Activated T-cell treated with anti-CD3 and anti-CD28 coated beads, Interleukin-2, amount 50 U/mL, for 48 hours (primary cell): ENCODE results near the gene CREB3L2.

Source experiments
- DNase-seq, 2 experiments: peaks; one replicate each; pipeline ENCODE4 v3.0.0-alpha.2; 2020

The CREB3L2 gene

DNA sequence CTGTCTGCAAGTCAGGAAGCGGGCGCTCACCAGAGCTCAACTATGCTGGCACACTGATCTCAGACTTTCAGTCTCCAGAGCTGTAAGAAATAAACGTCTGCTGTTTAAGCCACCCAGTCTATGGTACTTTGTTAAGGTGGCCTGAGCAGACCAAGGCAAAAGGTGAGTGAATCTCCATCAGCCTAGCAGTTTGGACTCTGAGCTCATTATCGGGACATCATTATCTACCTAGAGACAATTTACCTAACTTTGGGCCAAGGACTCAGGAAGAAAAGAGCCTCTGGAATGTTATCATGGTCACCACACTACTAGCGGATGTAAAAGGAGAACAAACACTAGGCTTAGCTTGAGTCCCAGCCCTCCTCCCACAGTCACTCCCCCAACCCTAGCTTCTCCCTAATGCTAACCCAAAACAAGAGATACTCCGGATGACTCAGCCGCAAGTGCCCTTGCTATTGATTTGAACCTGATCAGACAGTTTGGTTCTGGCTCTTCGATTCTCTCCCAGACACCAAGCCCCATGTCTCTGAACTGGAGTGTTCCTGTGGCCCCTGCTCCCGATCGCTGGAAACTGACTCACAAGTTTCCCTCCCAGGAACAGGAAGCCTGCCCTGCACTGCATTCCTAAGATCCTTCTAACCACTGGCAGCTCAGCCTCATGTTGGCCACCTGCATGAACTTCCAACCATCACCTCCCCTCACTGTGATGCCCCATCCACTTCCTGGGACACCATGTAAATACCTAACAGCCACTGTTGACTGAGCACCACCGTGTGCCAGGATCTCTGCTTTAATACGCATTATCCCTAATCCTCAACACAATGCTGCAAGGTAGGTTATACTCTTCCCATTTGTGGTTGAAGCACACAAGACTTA, 34.5 kb downstream of the CREB3L2 start:
- no peak for DNase-seq

- DNase-seq: no peak
Observed at GRCh38 chr7:137966641-137967142, 35.2 kb downstream of the CREB3L2 start.

GRCh38 chr7:137965942-137966640, 35.8 kb downstream of the CREB3L2 start:
- DNase-seq: no peak

DNA sequence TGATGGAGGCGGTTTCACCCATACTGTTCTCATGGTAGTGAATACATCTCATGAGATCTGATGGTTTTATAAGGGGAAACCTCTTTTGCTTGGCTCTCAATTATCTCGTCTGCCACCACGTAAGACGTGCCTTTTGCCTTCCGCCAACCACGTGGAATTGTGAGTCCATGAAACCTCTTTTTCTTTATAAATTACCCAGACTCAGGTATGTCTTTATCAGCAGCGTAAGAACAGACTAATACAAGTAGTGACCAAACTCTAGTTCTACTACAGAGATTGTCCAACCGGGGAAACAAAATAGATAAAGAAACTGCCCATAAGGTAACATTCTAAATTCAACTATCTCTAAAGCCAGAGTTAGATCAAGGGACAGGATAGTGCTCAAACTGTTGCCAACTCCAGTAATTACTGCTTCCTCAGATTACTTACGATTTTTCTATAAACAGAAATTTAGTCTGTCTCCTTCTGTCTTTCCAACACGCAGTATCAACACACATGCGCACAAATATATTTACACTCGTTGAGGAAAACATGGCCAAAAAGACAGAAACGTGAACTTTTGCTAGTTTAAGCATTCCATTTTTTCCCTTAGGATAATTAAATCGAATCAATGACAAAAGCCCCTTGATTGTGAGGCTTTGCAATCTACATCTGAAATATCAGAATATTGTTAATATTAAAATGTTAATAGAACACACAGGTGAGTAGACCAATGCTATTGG, 36.9 kb downstream of the CREB3L2 start:
- DNase-seq: no peak

GRCh38 chr7:137962875-137963507, 38.9 kb downstream of the CREB3L2 start:
- DNase-seq: no peak

DNA sequence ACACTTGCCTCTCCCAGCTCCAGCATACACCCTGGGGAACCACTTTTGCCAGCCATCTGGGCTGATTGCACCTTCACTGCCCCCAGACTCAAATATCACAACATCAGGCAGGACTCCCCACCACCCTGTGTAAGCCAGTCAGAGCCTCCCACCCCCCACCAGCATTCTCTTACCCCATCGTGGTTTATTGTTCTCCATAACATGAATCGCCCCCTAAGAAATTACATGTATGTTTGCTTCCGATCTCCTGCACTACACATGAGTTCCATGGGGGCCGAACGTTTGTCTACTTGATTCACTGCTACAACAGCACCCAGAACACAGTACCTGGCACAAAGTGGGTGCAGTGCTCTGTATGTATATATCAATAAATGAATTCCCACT, 39.4 kb downstream of the CREB3L2 start:
- no peak for DNase-seq

GRCh38 chr7:137961200-137962177, 40.4 kb downstream of the CREB3L2 start:
- peak; percentile 39 to 55 for DNase-seq

DNA sequence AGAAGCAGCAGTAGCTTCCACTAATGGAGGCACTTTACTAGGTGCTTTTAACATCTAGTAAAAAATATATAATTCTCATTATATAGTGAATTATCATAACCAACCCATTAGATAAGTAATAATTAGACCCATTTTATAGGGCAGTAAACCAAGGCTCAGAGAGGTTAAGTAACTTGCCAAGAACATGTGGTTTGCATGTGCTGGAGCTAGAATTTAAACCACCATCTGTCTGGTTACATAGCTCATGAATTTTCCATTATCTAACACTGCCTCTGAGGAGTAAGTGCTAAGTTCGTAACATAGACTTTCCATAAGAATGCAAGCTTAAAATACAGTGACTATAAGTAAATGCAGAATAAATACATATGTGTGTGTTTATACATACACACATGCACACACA, 41.9 kb downstream of the CREB3L2 start:
- DNase-seq: no peak

GRCh38 chr7:137958470-137959431, 43.1 kb downstream of the CREB3L2 start:
- no peak for DNase-seq

- no peak for DNase-seq
Observed at GRCh38 chr7:137957887-137958286, 44.0 kb downstream of the CREB3L2 start.

DNA sequence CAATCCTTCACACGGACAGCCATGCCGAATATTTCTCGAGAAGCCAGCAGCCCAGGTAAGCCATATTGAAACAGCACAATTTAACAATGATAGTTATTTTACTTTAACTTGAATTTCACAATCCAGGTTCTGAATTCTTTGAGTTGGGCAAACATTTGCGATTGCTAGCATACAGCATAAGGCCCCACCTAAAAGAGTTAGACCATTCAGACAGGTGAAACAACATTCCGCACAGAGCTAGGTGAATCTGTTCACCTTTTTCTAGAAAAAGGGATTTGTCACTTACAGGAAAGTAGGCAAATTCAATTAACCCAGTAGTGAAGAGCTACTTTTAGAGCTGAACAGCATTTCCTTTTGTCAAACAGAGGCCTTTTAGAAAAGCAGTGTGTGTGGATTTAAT, 45.3 kb downstream of the CREB3L2 start:
- no peak for DNase-seq

DNA sequence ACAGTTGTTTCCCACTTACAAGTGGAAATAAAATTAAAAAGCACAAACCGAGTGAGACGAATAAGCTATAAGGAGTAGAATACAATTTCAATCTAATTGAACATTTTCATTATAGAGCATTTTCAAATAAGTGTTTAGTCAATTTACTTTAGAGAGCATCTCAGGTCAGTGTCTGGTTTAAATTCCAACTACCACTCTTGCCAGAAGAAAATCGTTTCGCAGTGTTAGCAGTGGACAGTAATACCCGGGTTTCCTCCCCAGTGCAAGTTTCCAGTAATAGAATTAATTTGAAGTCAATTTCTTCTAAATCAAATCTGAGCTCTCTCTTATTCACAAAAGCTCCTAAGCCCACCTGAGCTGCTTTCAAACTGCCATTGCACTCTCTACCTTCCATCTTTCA, 45.7 kb downstream of the CREB3L2 start:
- no peak for DNase-seq

DNA sequence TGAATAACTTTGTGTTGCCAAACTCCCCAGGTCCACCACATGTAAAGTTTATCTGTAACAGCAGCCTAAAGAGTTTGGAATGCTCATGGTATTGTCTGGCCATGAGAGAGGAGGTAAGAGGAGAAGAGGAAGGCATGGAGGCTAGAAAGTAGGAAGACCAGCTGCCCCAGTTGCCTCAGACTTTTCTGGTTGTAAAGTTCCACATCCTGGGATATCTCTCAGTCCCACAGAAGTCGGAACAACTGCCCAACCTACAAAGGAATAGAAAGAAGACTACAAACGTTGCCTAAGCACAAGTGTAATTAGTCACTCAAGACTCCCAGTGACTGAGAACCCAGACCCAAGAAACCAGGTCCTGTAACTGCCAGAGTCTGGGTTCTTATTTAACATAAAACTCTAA, 47.3 kb downstream of the CREB3L2 start:
- no peak for DNase-seq

DNA sequence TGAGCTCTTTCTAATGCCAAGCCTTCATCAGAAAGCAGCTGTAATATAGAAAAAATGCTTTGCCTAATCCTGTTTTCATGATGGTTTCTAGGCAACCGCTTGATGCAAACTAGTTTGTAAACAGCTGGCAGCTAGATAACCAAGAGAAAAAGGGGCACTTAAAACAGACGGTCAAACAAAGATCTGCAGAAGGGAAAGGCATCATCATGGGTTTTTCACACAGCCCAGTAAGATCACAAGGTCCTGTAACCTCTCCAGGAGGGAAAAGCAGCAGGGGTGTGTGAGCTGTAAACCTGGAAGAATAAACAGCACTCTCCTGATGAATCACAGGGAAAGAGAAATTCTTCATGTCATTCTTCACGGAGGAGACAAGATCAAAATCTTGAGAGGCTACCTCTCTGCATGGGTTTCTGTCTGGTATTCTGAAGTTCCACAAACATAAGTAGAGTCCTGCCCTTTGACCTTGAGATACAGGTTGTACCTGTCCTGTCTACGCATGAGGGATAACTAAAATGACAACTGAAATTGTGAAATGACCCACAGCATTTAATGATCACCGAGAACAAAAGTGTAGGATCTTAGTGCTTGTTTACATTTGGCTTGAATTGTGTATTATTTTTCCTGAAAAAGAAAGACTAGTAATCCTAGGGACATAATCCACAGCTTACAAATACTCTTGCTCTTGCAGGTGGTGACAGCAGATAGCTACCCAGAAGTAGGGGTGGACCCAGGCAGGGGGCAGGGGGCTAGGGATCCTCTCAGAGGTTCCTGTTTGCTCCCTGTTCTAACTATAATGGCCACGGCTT, 48.0 kb downstream of the CREB3L2 start:
- DNase-seq: no peak

GRCh38 chr7:137953043-137953664, 48.7 kb downstream of the CREB3L2 start:
- DNase-seq: no peak

DNA sequence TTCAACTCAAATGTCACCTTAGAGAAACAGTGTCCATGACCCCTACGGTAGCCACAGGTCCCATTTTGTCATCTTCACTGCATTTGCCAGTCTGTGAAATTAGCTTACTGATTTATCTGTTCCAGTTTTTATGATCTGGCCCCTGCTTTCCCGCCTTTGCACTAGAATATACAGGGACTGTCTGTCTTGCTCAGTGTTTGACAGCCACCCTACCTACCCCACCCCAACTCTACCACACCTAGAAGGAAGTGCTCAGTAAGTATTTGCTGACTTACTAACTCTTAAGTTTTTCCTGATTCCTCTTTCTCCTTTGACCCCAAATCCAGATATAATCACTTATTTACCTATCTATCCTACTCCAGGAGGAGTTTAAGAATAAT, 49.5 kb downstream of the CREB3L2 start:
- no peak for DNase-seq

GRCh38 chr7:137951700-137952425, 50.0 kb downstream of the CREB3L2 start:
- DNase-seq: no peak

- DNase-seq: no peak
Observed at GRCh38 chr7:137950967-137951366, 50.9 kb downstream of the CREB3L2 start.

DNA sequence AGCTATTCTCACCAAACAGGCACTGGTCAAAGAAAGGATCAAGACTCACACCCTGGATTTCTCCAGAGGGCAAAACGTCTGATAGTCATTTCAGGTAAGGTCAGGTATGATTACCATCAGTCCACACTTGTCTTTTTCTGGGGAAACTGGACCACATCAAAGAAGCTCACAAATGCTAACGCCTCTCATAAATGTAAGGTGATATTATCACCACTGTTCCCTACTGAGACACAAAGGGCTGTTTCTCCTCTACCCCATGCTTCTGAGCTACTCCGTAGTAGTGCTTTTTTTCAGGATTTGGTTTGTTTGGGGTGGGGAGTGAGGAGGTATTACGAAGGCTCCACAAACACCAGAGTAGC, 51.6 kb downstream of the CREB3L2 start:
- no peak for DNase-seq
